Transverse colon (tissue), 4 donors: Measurements from ENCODE around the gene CDSN.

Experiments
- EP300 ChIP-seq: sonication (generic); formaldehyde crosslinking; IDR thresholded peaks from one replicate; pipeline ENCODE4 v1.6.1; 2017; ENCODE audit warnings: antibody characterized with exemption, low read depth
- POLR2A ChIP-seq: fragments of 450-650 bp; IDR thresholded peaks from one replicate; pipeline ENCODE4 v1.6.1; 2016; ENCODE audit warnings: antibody characterized with exemption, mild to moderate bottlenecking, moderate library complexity
- POLR2AphosphoS5 ChIP-seq, 3 donors: sonication (generic); formaldehyde crosslinking; IDR thresholded peaks; one replicate each; pipeline ENCODE4 v1.6.1; 2016; ENCODE audit warnings: antibody characterized with exemption in 3 of 3
- TF ChIP-seq, protein P1 (sequence below), 5 experiments: fragments of 200-600 bp in 3 of 5; fragments of 450-650 bp in 2 of 5; sonication (generic) in 3 of 5; IDR thresholded peaks; 1 replicate in 2 of 5; 2 replicates in 3 of 5; pipeline ENCODE4 v1.5.1; 2016 to 2017; ENCODE audit warnings: antibody characterized with exemption in 5 of 5, inconsistent platforms in 3 of 5, mild to moderate bottlenecking in 2 of 5, moderate library complexity in 1 of 5

DNA sequence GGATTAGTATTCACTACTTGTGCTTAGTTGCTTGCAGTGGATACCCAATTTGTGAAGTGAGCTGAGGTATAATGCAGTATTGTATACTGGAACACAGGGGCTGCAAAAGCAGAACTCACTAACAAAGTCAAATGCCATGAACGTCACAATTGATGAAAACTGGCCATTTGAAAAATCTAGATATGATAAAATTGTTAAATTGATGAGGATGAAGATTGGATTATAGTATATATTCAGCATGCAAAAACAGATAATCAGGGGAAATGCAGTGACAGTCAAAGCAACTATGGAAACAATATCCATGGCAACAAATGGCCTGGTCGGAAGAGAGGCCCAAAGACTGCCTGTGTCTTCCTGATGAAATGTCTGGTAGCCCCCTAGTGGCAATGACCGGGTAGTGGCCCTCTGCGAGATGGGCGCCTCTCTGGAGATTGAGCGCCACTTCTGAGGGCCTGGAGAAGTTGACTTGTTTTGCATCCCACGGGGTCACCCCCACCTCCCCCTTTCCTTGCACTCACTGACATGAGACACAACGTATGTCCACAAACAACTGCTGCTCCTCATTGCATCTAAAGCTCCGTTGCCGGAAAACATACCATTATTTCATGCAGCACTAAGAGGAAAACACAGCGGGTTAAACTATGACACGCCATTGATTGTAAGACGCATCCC lies 51.4 kb downstream of the CDSN start:
- TF ChIP-seq, protein P1, sequence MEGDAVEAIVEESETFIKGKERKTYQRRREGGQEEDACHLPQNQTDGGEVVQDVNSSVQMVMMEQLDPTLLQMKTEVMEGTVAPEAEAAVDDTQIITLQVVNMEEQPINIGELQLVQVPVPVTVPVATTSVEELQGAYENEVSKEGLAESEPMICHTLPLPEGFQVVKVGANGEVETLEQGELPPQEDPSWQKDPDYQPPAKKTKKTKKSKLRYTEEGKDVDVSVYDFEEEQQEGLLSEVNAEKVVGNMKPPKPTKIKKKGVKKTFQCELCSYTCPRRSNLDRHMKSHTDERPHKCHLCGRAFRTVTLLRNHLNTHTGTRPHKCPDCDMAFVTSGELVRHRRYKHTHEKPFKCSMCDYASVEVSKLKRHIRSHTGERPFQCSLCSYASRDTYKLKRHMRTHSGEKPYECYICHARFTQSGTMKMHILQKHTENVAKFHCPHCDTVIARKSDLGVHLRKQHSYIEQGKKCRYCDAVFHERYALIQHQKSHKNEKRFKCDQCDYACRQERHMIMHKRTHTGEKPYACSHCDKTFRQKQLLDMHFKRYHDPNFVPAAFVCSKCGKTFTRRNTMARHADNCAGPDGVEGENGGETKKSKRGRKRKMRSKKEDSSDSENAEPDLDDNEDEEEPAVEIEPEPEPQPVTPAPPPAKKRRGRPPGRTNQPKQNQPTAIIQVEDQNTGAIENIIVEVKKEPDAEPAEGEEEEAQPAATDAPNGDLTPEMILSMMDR (IDR thresholded peaks at IDR 0.05), result peak; percentile 81 to 95 (median 86)
- TF ChIP-seq POLR2A, result no peak
- TF ChIP-seq EP300, result no peak
- TF ChIP-seq POLR2AphosphoS5 (IDR thresholded peaks at IDR 0.05), result no peak
